Adrenal gland (tissue), 12 donors: ENCODE measurements around the gene PPIL3. TPM values are rescaled to one million over a fixed set of nuclear protein-coding genes. Genes with fewer than 3 reads are reported as not detected.

Experiments used
- DNase-seq, 7 donors: peaks; one replicate each; pipeline ENCODE4 v3.0.0-alpha.2; 2019 to 2020
- H3K27ac ChIP-seq, 5 donors: fragments of 200-600 bp; sonication (generic) in 4 of 5; 1 replicate in 3 of 5; 2 replicates in 2 of 5; pipeline versions ENCODE4 v1.5.1 to v1.8.0; 2016 to 2020; ENCODE audit warnings: mild to moderate bottlenecking in 1 of 5
- H3K27me3 ChIP-seq: fragments of 200-600 bp; 2 replicates; pipeline ENCODE4 v1.8.0; 2021
- H3K36me3 ChIP-seq, 2 donors: fragments of 200-600 bp; replicated peaks in 1 of 2; 1 replicate in 1 of 2; 2 replicates in 1 of 2; pipeline versions ENCODE4 v1.5.1 to v1.8.0; 2018 to 2022
- H3K4me1 ChIP-seq, 2 donors: fragments of 200-600 bp; replicated peaks in 1 of 2; 1 replicate in 1 of 2; 2 replicates in 1 of 2; pipeline versions ENCODE4 v1.5.1 to v1.8.0; 2018 to 2021
- H3K4me3 ChIP-seq, 4 donors: fragments of 200-600 bp; sonication (generic) in 3 of 4; one replicate each; pipeline ENCODE4 v1.5.1; 2016 to 2018
- H3K9me3 ChIP-seq, 3 donors: fragments of 200-600 bp; sonication (generic) in 1 of 3; replicated peaks in 1 of 3; 1 replicate in 2 of 3; 2 replicates in 1 of 3; pipeline versions ENCODE4 v1.5.1 to v1.8.0; 2016 to 2021
- CTCF ChIP-seq, 6 experiments: fragments of 450-650 bp in 4 of 6; fragments of 200-600 bp in 2 of 6; sonication (generic) in 1 of 6; IDR thresholded peaks; 1 replicate in 5 of 6; 2 replicates in 1 of 6; pipeline versions ENCODE4 v1.5.1 to v1.8.0; 2016 to 2021; ENCODE audit warnings: antibody characterized with exemption in 6 of 6, mild to moderate bottlenecking in 2 of 6, moderate library complexity in 1 of 6
- POLR2A ChIP-seq, 2 donors: fragments of 450-650 bp; IDR thresholded peaks; one replicate each; pipeline ENCODE4 v1.6.1; 2017; ENCODE audit warnings: antibody characterized with exemption in 2 of 2, mild to moderate bottlenecking in 2 of 2, moderate library complexity in 1 of 2
- WGBS, 4 donors: extraction: QIAGEN DNeasy Blood & Tissue Kit in 2 of 4; methylation state at CpG; one replicate each; pipeline versions ENCODE4 v1.1.5 to v1.1.7; 2013 to 2017; 5-methylcytosine and 5-hydroxymethylcytosine counted together
- intact Hi-C, 2 donors: fragments of 100-400 bp; cut with DNase I; formaldehyde crosslinking; loops; one replicate each; pipeline versions ENCODE4 v1.14.1 to v1.15.0; 2022 to 2023
- polyA plus RNA-seq, 3 donors: library from polyadenylated mRNA; stranded (reverse); fragments of 200-250 nt in 2 of 3; fragments of 350-450 nt in 1 of 3; fragmentation: Illumina TruSeq in 1 of 3; extraction: RNeasy Lipid Tissue Mini Kit (QIAGEN cat#74804) in 1 of 3; gene quantifications; one replicate each; pipeline ENCODE4 v1.2.3, GENCODE V29; 2013 to 2014
- total RNA-seq, 9 donors: library from RNA; depleted of rRNA in 4 of 9; stranded (reverse); fragments of >200 nt in 4 of 9; fragments of 120-200 nt in 1 of 9; fragmentation: NEBNext Ultra II Directional in 1 of 9; extraction: Animal tissue kit (Norgen Biotek cat#: 25700) in 1 of 9; gene quantifications; one replicate each; pipeline versions ENCODE4 v1.1.0 to v1.2.4, GENCODE V29; 2013 to 2023
- donor health status: healthy with polysubstance abuse.
- donor health status: Bipolar disorder and iron deficiency.
- donor health status: DM: yes; HTN: yes; CAD: no.
- donor health status: DM: no; HTN: no; CAD: no.
- donor health status: DM: no; HTN: no; CAD: no.
- donor health status: DM: yes; HTN: yes; CAD: no.

PPIL3 gene
- total and polyA plus RNA-seq, 12 donors: 13.2 to 186 (median 31.6) TPM

GRCh38 chr2:200834701-200835100 is 54.2 kb downstream of the PPIL3 start:
- DNase-seq: no peak
- intact Hi-C loops: no loop called here
- 93 to 99% (median 93%) methylated on average over 4 of the region's 4 CpGs for WGBS, 4 donors
- TF ChIP-seq CTCF (IDR thresholded peaks at IDR 0.05) (no peak), POLR2A (IDR thresholded peaks at IDR 0.05) (no peak)
- Histone ChIP-seq H3K4me1 (no peaks in the 10 kb centered on the region), H3K27me3 (no peaks in the 10 kb centered on the region), H3K9me3 (no peaks in the 10 kb centered on the region), H3K27ac (no peak overlapping the region), H3K4me3 (no peak overlapping the region), H3K36me3 (no peaks in the 10 kb centered on the region)

DNA sequence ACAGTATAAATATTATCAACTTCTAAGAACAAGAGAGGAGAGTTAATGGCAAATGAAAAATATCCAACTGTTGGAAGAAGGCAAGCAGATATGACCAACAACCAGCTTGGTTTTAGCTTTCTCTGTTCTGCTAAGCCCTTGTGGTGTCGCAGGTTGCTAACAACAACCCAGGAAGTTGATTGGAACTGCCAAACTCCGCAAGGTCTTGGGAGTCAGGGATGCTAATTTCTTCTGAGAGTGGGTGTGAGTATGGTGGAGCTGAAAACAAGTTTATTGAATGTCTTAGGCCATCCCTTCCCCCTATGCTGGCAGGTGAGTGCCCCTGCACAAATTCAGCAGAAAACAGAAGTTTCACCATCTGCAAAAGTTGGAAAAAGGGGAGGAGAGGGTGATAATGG is 59.6 kb downstream of the PPIL3 start:
- TF ChIP-seq CTCF (IDR thresholded peaks at IDR 0.05) (no peak), POLR2A (IDR thresholded peaks at IDR 0.05) (no peak)
- Histone ChIP-seq H3K9me3 (no peaks in the 10 kb centered on the region), H3K4me1 (peaks cover 21 to 26% of the 10 kb centered on the region in 2 donors), H3K36me3 (no peaks in the 10 kb centered on the region), H3K27me3 (no peaks in the 10 kb centered on the region), H3K4me3 (no peak overlapping the region), H3K27ac (no peak overlapping the region)
- WGBS, 4 donors: 80 to 97% (median 95%) methylated on average over 2 of the region's 2 CpGs
- DNase-seq: peak in 1 of 7 donors; percentile 23
- intact Hi-C loops: no loop called here

DNA sequence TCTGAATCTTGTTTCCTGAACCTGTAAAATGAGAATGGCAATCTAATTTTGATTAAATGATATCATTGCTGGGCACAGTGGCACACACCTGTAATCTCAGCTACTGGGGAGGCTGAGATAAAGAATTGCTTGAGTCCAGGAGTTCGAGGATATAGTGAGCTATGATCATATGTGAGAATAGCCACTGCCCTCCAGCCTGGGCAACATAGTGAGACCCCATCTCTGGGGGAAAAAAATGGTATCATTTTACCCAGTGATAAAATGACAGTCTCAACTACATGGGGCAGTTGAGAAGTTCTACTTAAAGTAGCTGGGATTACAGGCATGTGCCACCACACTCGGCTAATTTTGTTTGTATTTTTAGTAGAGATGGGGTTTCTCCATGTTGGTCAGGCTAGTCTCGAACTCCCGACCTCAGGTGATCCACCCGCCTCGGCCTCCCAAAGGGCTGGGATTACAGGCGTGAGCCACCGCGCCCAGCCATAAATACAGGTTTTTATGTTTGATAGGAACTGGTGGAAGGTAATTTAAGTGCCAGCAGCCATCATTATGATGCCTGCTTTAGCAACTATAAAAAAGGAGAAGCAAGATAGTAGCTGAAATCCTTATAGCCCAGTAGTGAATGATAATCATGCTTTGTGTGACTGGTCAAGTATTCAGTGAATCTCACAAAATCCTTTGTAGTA is 60.2 kb downstream of the PPIL3 start:
- no peaks in the 10 kb centered on the region for H3K27me3 ChIP-seq
- H3K4me1 ChIP-seq: peaks cover 21 to 26% of the 10 kb centered on the region in 2 donors
- no peak overlapping the region for H3K27ac ChIP-seq
- H3K9me3 ChIP-seq: no peaks in the 10 kb centered on the region
- no peak overlapping the region for H3K4me3 ChIP-seq
- intact Hi-C loops: no loop called here
- H3K36me3 ChIP-seq: no peaks in the 10 kb centered on the region
- WGBS, 4 donors: 92 to 96% (median 95%) methylated on average over 9 of the region's 9 CpGs
- no peak for TF ChIP-seq CTCF (IDR thresholded peaks at IDR 0.05)
- TF ChIP-seq POLR2A (IDR thresholded peaks at IDR 0.05): no peak
- DNase-seq: peak in 1 of 7 donors; percentile 43

- Histone ChIP-seq H3K36me3 (no peaks in the 10 kb centered on the region), H3K4me3 (no peak overlapping the region), H3K27ac (peak overlapping the region in 2 of 5 donors; percentile 57 to 70), H3K27me3 (no peaks in the 10 kb centered on the region), H3K9me3 (no peaks in the 10 kb centered on the region), H3K4me1 (peaks cover 21 to 26% of the 10 kb centered on the region in 2 donors)
- TF ChIP-seq CTCF (IDR thresholded peaks at IDR 0.05) (no peak), POLR2A (IDR thresholded peaks at IDR 0.05) (no peak)
- DNase-seq: no peak
- intact Hi-C loops: no loop called here
- WGBS, 4 donors: 81 to 87% (median 84%) methylated on average over 2 of the region's 2 CpGs
These were observed 60.8 kb downstream of the PPIL3 start for GRCh38 chr2:200828104-200828503.
